HG02588 (cell line): ENCODE results near the gene FARS2.

ENCODE experiments used
- ATAC-seq: cut with Tn5 transposase; IDR thresholded peaks from one replicate; pipeline ENCODE4 v1.9.1; 2021; ENCODE audit warnings: mild to moderate bottlenecking, moderate library complexity; ENCODE audit not compliant: unreplicated experiment

FARS2 gene

DNA sequence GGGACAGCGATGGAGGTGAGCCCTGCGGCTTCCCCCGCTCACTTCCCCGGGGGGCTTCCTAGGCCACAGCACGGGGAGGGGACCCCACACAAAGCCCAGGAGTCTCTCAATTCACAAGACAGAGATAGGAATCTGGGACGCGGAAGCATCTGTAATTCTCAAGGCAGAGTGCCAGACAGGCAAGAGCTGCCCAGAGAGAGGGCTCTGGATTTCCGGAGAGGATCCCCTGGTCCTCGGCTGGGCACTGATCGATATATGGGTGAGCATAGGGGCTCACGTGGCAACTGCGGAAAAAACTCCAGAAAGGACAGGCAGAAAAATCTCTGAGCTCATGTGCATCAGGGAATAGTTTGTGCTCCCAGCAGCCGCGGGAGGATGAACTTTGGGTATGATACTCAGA lies 449.2 kb downstream of the FARS2 start:
- no peak for ATAC-seq

DNA sequence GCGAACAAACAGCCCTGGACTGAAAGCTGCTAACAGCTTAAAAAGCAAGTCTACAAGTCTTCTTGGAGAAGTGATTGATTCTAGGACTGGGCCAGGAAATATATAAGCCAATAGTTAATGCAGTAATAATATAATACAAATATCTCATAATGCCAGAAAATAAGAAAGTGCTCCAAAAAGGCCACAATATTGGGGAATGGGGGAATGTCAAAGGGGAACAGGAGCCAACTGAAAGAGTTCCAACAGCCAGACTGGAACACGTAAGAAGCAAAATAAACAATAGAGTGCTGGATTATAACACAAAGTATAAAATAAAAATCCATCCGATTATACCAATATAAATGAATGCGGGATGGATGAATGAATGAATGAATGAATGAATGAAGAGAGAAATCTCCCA lies 449.6 kb downstream of the FARS2 start:
- no peak for ATAC-seq

DNA sequence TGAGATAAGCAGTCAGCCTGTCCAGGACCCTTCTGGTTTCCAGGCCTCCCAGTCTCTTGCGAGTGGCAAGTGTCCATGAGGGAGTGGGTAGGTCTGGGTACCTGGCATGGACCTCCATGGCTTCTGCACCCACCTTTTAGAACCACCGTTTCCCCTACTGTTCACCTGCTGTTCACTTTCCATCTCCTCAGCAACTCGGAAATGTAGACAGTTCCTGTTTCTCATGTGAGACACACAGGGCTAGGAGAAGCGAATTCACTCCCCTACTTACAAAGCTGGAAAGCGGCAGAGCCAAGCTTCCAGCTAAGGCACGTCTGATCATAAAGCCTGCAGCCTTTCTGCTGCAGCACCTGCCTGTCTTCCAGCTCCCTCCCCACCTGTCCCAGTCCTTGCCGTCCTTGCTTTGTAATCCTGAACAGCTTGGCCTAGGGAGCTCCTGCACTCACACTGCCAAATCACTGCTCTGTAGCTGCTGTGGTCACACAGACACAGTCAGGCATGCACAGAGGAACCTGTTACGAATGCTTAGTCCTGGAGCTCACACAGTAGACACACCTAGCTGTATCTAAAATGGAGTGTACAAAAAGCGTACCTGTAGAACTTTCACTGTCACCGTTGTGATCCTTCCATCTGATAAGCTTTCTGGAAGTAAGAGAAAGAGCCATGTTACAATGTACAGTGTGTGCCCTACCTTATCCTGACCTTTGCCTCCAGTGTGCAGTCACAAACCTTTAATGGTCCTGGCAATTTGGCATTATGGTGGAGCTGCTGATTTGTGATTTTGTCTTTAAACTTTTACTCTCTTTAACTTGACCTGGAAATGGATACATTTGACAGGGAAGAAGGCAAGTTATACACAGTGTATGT lies 451.3 kb downstream of the FARS2 start:
- no peak for ATAC-seq

DNA sequence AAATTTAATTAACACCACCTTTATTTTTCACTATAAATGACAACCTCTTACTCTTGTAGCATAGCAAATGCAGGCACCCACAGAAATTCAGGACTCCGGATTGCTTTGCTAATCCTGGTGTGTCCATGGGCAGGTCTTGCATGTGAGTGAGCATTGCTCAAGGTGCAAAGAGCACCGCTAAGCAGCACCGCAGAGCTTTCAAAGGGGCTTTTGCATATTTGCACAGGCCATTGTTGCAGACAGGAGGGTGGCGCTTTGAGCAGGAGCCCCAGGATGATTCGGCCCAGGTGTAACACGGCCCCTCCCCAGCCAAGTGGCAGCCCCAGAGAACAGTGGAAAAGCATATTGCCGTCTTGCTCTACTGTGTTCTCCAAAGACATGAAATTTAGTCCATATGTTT lies 452.2 kb downstream of the FARS2 start:
- ATAC-seq, result no peak

DNA sequence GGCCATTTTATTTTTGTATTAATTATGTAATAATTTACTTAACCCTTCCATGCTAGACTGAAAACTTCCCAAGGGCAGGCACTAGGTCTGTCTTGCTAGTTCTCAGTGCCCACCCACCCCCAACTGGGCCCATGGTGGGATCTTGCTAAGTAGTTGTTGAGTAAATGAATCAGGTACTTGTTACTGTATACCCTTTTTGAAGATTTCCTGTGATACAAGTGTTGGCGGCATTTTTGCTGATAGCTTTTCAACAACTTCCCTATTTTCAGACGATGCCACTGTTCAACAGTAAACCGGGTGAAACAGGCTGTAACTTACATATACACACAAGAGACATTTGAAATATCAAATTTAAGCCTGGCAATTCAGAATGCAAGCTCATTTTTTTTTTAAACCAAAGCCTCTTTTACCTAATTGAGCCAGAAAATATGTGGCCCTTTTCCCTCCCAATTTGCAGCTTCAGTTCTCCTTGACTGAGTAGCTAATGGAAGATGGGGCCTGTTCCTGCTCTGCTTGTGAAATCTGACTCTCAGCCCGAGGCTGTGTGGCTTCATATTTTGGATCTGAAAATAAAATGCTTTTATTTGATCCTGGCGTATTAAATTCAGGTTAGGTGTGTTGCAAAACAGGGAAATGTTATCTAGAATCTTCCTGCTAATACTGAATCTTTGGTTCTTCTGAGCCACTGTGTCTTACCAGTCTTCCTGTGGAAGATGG lies 457.1 kb downstream of the FARS2 start:
- ATAC-seq, result no peak

DNA sequence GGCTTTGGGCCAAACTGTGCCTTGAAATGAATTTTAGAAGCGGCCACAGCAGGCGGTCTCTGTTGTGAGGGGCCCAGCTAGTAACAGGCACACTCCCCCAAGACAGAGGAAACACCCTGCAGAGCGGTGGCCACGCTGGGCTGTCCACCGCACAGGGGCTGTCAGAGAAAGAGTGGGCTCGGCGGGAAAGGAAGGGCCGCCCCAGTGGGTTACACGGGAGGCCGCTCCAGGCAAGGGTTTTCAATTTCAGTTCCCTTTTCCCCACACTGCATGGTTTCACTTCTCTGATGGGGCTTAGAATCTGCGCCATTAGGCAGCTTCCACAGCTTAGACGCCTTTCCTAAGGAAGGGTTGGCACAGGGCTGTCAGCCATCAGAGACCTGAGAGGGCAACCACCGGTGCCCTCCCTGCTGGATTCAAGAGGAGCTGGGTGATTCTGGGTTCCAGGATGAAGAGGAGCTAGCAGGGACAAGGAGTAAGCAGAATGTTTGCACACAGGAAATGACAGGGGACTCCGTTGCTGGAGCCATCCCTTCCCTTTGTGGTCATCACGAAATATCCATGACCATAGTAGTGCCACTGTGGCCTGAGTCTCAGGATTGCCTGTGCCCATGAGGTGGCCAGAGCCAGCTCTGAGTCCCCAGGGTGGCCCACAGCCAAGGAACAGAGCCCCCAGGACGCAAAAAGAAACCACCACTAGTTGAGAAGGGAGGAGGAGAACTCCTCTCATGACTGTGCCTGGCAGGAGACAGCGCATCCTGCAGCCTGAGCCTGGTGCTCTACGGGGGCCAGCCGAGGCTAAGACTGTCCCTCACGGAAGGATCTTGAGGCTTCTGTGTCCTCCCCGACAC lies 462.8 kb downstream of the FARS2 start:
- peak; percentile 97 for ATAC-seq

DNA sequence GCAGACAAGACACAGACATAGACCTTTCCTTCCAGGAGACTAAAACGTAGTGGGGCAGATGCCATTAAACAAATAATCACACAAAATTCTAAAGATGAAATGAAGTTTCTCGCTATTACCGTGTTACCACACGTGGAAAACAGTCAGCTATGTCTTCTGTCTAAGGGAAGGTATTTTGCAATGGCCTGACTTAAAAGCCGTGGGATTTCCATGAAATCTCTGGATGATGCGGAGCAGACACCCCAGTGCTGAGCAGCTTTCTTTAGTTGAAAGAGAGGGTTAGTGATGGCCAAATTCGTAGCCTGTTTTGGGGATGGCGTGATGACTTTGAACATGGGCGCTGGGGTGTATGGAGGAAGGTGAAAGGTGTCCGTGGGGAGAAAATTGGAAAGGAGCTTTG lies 463.6 kb downstream of the FARS2 start:
- no peak for ATAC-seq

DNA sequence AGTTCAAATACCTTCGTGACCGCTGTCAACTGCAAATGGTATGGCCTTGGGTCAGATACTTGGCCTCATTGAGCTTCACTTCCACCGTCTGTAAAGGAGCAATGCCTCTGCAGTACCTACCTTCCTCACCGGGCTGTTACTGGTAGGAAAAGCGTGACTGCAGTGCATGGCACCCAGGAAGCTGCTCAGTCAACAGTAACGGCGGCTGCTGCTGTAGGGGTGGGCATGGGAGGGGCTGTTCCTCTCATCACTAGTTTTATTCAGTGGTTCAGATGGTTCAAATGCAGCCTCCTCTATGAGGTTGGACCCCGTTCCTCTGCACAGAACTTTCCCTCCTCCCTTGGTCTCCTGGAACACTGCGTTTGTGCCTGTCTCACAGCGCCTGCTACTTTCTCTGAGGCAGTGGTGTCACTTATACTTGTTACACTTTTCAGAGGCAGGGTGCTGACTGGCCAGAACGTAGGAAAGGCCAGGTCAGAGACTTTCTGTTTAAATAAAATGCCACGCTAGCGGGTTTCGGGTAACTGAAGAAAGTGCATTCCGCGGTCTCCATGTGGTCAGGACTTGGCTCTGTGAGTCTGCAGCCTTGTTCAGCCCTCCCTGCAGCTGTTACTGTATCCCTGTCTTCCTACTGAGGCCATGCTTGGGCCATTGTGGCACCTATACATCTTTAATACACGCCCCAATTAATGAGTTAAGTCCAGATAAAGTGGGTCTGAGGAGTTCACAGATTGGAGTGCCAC lies 465.8 kb downstream of the FARS2 start:
- ATAC-seq, result no peak

DNA sequence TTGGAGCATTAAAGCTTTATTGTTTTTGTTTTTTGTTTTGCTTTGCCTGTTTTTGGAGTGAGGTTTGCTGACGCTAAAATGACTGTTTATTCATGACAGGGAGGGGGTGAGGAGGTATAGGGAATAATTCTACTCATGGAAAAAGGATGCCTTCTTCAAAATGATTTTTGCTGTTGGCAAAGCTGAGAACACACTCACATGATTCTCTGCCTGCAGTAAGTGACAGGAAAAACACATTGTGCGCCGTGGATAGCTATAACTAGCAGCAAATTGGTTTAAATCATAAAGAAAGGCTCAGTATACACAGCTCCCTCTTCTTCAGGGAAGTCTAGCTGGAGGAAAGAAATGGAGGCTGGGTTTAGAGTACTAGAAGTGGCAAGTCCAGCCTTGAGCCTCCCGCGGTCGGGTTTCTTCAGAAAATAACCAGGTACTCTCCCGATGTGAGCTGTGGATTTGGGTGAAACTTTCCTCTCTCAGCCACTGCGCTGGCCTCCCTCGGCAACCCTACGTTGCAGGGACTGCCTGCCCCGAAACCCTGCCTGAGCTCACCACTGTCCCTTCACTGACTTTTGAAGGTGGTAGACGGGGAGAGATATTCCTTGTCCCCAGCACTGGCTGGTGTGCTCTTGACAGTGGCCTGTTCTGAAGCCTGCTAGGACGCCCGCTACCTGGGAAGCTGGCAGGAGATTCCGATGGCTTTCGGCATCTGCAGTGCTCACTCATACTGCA lies 467.2 kb downstream of the FARS2 start:
- ATAC-seq, result no peak

DNA sequence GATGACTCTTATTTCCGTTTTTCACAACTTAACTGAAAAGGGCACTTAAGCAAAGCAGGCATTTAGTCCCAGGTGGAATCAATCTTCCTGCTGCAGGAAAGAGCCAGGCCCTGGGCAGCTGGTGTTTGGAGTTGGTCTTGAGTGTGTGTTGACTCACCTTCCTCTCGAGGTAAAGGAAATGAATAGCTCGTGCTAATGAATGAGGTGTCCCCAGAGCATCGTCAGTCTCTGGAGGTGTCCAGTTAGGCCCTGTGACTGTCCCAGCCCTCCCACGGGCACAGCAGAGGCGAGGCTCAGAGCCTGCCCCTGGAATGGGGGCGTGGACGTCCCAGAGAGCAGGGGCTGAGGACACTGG lies 467.7 kb downstream of the FARS2 start:
- ATAC-seq, result no peak

DNA sequence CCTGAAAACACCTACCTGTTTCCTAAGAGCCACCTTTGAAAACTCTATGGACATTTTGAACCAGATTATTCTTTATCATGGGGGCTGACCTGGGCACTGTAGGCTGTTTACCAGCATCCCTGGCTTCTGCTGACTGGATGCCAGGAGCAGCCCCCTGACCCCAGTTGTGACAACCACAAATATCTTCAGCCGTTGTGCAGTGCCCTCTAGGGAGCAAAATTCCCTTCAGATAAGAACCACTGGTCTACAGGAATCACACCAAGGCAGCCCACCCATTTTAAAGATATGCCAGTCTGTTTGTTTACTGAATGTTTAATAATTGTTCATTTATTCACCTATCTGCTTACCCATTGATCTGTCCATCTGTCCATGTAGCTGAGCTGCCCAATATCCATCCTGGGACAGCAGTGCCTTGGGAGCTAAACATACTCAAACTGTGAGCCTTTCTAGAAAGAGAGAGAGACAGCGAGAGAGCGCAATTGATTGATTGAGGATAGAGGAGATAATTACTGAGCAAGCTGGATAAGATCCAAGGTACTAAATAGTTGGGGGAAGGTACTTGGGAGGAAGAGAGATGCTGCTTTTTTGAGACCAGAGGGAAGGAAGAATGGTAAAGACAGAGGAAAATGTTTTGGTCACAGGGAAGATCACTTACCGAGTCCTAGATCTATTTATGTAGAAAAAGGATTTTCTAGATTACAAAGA lies 468.7 kb downstream of the FARS2 start:
- no peak for ATAC-seq

DNA sequence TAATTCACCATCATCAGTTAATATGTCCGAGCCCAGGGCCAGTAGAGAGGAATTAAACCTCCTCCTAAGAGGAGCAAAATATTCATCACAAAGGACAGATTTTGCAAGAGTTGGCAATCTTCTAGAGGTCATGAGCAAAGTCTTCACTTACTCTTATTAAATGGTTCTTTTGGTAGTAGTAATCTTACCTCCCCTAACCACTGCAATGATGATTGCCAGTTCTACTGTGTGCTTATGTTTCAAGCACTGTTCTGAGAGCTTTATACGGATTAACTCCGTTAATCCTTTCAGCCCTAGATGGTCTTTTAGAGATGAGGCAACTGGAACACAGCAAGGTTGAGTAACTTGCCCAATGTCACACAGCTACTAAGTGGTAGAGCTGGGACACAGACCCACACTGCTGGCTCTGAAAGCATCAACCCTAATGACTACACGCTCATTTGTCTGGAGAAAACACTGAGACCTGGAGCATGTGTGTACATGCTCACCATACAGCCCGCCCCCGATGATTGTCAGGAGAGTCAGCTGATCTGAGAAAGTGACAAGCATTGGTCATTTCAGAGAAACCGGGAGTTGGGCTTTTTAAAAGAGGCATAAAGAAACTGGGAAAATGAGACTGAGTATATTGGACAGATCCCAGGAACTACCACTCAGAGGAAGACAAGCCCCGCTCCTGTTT lies 469.4 kb downstream of the FARS2 start:
- no peak for ATAC-seq

DNA sequence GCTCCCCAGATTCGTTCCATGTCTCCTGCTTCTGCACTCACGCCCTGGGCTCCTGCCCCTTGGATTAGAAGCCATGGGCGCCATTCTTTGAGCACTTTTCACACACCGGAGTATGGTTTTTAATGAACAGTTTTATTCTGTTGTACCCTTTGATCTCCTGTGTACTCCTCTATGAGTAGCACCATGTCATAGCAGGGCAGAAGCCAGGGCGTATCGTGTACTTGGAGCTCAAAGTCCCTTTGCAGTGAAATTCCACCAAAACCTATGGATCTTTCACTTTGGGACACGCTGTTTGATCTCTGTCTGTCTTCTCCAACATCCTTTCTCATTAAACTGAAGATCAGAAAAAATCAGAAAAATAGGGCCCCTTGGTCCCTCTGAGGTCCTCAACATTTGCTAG lies 470.1 kb downstream of the FARS2 start:
- no peak for ATAC-seq

DNA sequence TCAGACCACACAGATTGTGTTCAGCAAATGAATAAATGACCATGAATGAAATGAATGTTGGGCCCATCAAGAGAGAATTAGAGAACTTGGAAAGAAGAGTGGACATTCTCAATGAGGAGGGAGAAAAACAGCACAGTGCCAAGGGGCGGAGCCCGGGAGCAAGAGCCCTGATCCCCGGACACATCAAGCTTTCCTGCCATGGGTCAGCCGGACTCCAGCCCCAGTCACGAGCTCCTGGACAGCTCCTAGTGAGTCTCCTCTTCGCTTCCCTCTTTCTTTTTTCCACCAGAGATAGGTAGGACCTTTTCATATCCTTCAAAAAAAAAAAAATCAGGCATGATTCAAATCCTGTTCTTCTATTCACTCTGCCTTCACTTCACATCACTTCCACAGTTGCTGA lies 471.2 kb downstream of the FARS2 start:
- ATAC-seq, result no peak

DNA sequence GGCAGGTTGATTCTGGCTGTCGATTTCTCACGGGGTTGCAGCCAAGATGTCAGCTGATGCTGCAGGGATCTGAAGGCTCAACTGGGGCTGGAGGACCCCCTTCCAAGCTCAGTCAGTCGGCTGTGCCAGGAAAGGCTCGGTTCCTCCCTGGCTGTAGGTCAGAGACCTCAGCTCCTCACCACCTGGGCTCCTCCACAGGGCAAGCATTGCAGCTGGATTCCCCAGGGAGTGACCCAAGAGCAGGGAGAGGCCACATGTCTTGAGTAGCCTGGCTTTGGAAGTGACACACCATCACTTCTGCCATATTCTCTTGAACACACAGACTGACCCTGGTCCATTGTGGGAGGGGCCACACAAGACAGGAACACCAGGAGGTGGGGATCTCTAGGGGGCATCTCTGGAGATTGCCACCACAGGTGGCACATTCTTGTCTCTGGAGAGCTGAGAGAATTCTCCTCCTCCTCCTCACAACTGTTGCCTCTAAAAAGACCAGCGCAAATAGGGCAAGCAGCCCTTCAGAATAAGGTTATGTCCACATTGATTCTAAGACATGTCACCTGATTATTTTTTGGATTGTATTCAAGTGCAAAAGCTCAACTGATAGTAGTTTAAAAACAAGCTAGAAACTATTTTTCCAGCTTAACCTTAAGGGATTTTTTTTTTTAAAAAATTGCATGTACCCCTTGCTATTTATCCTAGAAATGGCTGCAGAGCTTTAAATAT lies 474.9 kb downstream of the FARS2 start:
- no peak for ATAC-seq

DNA sequence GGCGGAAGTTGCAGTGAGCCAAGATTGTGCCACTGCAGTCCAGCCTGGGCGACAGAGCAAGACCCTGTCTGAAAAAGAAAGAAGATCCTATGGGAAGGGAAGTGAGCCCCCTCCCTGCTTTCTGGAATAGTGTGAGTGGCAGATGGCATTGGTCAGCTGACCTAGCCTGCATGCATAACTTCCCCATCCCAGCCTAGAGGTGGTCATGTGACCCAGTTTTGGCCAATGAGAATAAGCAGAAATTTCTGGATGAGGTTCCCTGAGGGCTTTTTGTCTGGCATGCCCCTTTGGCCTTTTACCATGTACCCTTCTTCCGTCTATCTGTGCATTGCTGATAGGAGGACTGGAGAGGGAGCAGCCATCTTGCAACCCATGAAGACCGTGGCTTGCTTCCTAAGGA lies 476.1 kb downstream of the FARS2 start:
- ATAC-seq, result no peak

DNA sequence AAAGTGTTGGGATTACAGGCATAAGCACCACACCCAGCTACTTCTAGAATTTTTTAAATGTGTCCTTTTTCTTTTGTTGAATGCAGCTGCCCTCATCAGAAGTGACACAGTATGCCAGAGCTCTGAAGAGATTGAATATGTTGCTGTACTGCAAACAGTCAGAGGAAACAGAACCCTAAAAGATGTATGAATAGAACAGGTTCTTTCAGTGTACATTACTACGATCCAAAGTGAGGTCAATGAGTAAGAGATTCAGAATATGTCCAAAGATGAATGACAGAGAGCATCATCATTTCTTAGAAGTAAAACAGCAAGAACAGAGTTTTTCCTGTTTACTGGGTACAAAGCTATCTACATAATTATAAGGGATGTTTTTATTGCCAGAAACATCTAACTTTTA lies 476.9 kb downstream of the FARS2 start:
- no peak for ATAC-seq

DNA sequence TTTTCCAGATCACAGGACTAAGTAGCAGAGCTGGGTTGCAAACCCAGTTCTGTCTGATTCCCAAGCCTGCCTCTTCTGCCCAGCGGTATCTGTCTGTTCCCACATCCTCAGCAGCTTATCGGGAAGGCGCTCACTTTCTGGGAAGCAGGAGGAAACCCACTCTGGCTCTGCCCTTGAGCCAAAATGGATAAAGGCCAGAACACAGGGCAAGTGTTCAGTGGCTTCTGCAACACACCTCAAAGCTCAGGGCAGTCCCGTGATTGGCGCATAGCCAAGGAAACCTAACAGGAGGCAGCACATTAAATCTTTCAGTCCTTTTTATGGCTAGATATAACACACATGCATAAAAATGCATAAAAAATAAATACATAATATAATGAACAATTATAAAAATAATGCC lies 483.2 kb downstream of the FARS2 start:
- ATAC-seq, result no peak
